Measurements from ENCODE around the gene PTPN1. TPM values are rescaled to one million over a fixed set of nuclear protein-coding genes. Genes with fewer than 3 reads are reported as not detected.
A peak's percentile ranks its signal among the peaks of the same experiment; 100 is the strongest.

PTPN1 gene
- total and polyA plus RNA-seq, 2 of the 13 experiments (the other 11 are each of a cell fraction or from before 2014, with no cell fraction given): 17.7 to 37.2 TPM

DNA sequence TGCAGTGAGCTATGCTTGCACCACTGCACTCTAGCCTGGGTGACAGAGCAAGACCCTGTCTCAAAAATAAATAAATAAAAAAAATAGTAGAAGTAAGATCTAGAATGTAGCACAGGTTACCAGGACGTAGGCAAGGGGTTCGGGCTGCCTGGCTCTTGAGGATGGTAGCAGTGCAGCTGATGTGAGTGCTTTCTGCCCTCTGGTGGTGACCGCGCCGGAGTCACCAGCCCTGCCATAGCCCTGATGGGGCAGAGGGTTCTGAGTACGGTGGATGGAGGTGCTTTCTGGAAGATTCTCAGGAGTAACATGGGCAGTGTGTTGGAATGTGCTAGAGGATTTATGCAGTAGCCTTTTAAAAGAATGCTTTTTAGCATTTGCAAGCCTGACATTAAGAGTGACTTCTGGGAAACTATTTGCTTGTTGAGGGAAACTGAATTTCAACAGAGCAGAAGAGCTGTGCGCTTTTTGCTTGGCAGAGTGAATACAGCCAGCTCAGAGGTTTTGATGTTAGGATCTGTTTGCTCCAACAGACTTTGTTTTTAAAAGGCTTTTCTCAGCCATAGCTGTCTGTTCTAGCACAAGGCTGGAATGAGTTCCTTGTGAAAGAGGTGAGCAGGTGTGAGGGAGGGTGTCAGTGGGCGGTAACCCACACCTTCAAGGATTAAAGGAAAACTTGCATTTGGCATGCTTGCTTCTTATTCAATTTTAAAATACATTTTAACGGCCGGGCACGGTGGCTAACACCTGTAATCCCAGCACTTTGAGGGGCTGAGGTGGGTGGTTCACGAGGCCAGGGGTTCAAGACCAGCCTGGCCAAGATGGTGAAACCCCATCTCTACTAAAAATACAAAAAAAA lies 65.9 kb downstream of the PTPN1 start (continued):
- TF ChIP-seq, protein P1, sequence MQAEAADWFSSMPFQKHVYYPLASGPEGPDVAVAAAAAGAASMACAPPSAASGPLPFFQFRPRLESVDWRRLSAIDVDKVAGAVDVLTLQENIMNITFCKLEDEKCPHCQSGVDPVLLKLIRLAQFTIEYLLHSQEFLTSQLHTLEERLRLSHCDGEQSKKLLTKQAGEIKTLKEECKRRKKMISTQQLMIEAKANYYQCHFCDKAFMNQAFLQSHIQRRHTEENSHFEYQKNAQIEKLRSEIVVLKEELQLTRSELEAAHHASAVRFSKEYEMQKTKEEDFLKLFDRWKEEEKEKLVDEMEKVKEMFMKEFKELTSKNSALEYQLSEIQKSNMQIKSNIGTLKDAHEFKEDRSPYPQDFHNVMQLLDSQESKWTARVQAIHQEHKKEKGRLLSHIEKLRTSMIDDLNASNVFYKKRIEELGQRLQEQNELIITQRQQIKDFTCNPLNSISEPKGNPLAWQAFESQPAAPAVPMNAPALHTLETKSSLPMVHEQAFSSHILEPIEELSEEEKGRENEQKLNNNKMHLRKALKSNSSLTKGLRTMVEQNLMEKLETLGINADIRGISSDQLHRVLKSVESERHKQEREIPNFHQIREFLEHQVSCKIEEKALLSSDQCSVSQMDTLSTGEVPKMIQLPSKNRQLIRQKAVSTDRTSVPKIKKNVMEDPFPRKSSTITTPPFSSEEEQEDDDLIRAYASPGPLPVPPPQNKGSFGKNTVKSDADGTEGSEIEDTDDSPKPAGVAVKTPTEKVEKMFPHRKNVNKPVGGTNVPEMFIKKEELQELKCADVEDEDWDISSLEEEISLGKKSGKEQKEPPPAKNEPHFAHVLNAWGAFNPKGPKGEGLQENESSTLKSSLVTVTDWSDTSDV (CRISPR knock-in tag; IDR thresholded peaks at IDR 0.05): no peak
- TF ChIP-seq MAF1 (CRISPR knock-in tag; IDR thresholded peaks at IDR 0.05; ENCODE audit: borderline replicate concordance) (no peak), JDP2 (CRISPR knock-in tag; IDR thresholded peaks at IDR 0.05; ENCODE audit: borderline replicate concordance) (no peak), PAF1 (CRISPR knock-in tag; IDR thresholded peaks at IDR 0.05) (no peak), ZNF230 (CRISPR knock-in tag; IDR thresholded peaks at IDR 0.05) (no peak), ZNF160 (CRISPR knock-in tag; IDR thresholded peaks at IDR 0.05) (no peak), ZNF296 (CRISPR knock-in tag; conservative IDR thresholded peaks at IDR 0.05) (no peak), RFX1 (IDR thresholded peaks at IDR 0.05) (no peak), KLF9 (CRISPR knock-in tag; IDR thresholded peaks at IDR 0.05; ENCODE audit: low read depth) (no peak), ZNF468 (CRISPR knock-in tag; IDR thresholded peaks at IDR 0.05) (no peak), GABPA (IDR thresholded peaks at IDR 0.05; ENCODE audit: low read depth, low read length) (no peak), GABPA (CRISPR knock-in tag; IDR thresholded peaks at IDR 0.05; ENCODE audit: low read depth) (no peak), NFE2L1 (CRISPR knock-in tag; IDR thresholded peaks at IDR 0.05; ENCODE audit: borderline replicate concordance) (no peak), ZFP82 (CRISPR knock-in tag; IDR thresholded peaks at IDR 0.05; ENCODE audit: borderline replicate concordance) (no peak)
- TF ChIP-seq, protein P2, sequence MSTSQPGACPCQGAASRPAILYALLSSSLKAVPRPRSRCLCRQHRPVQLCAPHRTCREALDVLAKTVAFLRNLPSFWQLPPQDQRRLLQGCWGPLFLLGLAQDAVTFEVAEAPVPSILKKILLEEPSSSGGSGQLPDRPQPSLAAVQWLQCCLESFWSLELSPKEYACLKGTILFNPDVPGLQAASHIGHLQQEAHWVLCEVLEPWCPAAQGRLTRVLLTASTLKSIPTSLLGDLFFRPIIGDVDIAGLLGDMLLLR (CRISPR knock-in tag; IDR thresholded peaks at IDR 0.05): no peak
- TF ChIP-seq, protein P3, sequence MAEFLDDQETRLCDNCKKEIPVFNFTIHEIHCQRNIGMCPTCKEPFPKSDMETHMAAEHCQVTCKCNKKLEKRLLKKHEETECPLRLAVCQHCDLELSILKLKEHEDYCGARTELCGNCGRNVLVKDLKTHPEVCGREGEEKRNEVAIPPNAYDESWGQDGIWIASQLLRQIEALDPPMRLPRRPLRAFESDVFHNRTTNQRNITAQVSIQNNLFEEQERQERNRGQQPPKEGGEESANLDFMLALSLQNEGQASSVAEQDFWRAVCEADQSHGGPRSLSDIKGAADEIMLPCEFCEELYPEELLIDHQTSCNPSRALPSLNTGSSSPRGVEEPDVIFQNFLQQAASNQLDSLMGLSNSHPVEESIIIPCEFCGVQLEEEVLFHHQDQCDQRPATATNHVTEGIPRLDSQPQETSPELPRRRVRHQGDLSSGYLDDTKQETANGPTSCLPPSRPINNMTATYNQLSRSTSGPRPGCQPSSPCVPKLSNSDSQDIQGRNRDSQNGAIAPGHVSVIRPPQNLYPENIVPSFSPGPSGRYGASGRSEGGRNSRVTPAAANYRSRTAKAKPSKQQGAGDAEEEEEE (CRISPR knock-in tag; IDR thresholded peaks at IDR 0.05; ENCODE audit: borderline replicate concordance): no peak
- TF ChIP-seq, protein P4, sequence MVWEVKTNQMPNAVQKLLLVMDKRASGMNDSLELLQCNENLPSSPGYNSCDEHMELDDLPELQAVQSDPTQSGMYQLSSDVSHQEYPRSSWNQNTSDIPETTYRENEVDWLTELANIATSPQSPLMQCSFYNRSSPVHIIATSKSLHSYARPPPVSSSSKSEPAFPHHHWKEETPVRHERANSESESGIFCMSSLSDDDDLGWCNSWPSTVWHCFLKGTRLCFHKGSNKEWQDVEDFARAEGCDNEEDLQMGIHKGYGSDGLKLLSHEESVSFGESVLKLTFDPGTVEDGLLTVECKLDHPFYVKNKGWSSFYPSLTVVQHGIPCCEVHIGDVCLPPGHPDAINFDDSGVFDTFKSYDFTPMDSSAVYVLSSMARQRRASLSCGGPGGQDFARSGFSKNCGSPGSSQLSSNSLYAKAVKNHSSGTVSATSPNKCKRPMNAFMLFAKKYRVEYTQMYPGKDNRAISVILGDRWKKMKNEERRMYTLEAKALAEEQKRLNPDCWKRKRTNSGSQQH (CRISPR knock-in tag; IDR thresholded peaks at IDR 0.05; ENCODE audit: low read depth): peak; percentile 29; the same call in 1 of the 2 replicates
- TF ChIP-seq, protein P5, sequence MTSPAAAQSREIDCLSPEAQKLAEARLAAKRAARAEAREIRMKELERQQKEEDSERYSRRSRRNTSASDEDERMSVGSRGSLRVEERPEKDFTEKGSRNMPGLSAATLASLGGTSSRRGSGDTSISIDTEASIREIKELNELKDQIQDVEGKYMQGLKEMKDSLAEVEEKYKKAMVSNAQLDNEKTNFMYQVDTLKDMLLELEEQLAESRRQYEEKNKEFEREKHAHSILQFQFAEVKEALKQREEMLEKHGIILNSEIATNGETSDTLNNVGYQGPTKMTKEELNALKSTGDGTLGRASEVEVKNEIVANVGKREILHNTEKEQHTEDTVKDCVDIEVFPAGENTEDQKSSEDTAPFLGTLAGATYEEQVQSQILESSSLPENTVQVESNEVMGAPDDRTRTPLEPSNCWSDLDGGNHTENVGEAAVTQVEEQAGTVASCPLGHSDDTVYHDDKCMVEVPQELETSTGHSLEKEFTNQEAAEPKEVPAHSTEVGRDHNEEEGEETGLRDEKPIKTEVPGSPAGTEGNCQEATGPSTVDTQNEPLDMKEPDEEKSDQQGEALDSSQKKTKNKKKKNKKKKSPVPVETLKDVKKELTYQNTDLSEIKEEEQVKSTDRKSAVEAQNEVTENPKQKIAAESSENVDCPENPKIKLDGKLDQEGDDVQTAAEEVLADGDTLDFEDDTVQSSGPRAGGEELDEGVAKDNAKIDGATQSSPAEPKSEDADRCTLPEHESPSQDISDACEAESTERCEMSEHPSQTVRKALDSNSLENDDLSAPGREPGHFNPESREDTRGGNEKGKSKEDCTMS (CRISPR knock-in tag; conservative IDR thresholded peaks at IDR 0.05): no peak
- TF ChIP-seq, protein P6, sequence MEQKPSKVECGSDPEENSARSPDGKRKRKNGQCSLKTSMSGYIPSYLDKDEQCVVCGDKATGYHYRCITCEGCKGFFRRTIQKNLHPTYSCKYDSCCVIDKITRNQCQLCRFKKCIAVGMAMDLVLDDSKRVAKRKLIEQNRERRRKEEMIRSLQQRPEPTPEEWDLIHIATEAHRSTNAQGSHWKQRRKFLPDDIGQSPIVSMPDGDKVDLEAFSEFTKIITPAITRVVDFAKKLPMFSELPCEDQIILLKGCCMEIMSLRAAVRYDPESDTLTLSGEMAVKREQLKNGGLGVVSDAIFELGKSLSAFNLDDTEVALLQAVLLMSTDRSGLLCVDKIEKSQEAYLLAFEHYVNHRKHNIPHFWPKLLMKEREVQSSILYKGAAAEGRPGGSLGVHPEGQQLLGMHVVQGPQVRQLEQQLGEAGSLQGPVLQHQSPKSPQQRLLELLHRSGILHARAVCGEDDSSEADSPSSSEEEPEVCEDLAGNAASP (CRISPR knock-in tag; IDR thresholded peaks at IDR 0.05; ENCODE audit: borderline replicate concordance): peak; percentile 55; the same call in 1 of the 2 replicates
